A204.1 (cell line): ENCODE measurements around the gene CHST9.
"Not testable (repeated sequence)": the region's sequence is repeated elsewhere in the genome, so short reads cannot be mapped to it uniquely, and the experiment has no call there.

ENCODE experiments used
- FAIRE-seq: peaks from 2 replicates; lab custom pipeline; 2012; peaks lifted over from hg19 to GRCh38; lab: Jason Lieb, UNC

CHST9 gene

GRCh38 chr18:27171993-27172392, 13.1 kb downstream of the CHST9 start:
- no peak for FAIRE-seq

GRCh38 chr18:27165412-27165811, 19.7 kb downstream of the CHST9 start:
- FAIRE-seq: no peak

GRCh38 chr18:27164905-27165304, 20.2 kb downstream of the CHST9 start:
- no peak for FAIRE-seq

GRCh38 chr18:27163197-27163716, 21.9 kb downstream of the CHST9 start:
- FAIRE-seq: not testable (repeated sequence)

- not testable (repeated sequence) for FAIRE-seq
Measured at GRCh38 chr18:27149240-27149639, 35.9 kb downstream of the CHST9 start.

GRCh38 chr18:27144672-27145071, 40.4 kb downstream of the CHST9 start:
- FAIRE-seq: no peak

GRCh38 chr18:27143580-27144287, 41.4 kb downstream of the CHST9 start:
- no peak for FAIRE-seq

GRCh38 chr18:27142891-27143290, 42.2 kb downstream of the CHST9 start:
- FAIRE-seq: no peak

GRCh38 chr18:27141876-27142275, 43.2 kb downstream of the CHST9 start:
- no peak for FAIRE-seq

- no peak for FAIRE-seq
Measured at GRCh38 chr18:27138079-27138478, 47.0 kb downstream of the CHST9 start.

GRCh38 chr18:27136208-27136535, 48.9 kb downstream of the CHST9 start:
- no peak for FAIRE-seq

- no peak for FAIRE-seq
Measured at GRCh38 chr18:27135504-27136207, 49.5 kb downstream of the CHST9 start.

GRCh38 chr18:27130065-27130630, 55.0 kb downstream of the CHST9 start:
- FAIRE-seq: no peak

GRCh38 chr18:27124196-27124595, 60.9 kb downstream of the CHST9 start:
- no peak for FAIRE-seq

GRCh38 chr18:27121108-27121507, 64.0 kb downstream of the CHST9 start:
- FAIRE-seq: no peak

- no peak for FAIRE-seq
Measured at GRCh38 chr18:27120246-27120645, 64.9 kb downstream of the CHST9 start.

GRCh38 chr18:27118973-27119372, 66.1 kb downstream of the CHST9 start:
- FAIRE-seq: no peak

GRCh38 chr18:27114842-27115241, 70.3 kb downstream of the CHST9 start:
- no peak for FAIRE-seq

- FAIRE-seq: no peak
Measured at GRCh38 chr18:27113358-27113757, 71.8 kb downstream of the CHST9 start.

- FAIRE-seq: no peak
Measured at GRCh38 chr18:27110319-27110718, 74.8 kb downstream of the CHST9 start.

- no peak for FAIRE-seq
Measured at GRCh38 chr18:27109451-27109850, 75.7 kb downstream of the CHST9 start.

- no peak for FAIRE-seq
Measured at GRCh38 chr18:27108842-27109241, 76.3 kb downstream of the CHST9 start.

GRCh38 chr18:27104743-27105142, 80.4 kb downstream of the CHST9 start:
- no peak for FAIRE-seq

- FAIRE-seq: no peak
Measured at GRCh38 chr18:27094621-27095020, 90.5 kb downstream of the CHST9 start.
